Aorta (tissue), 5 donors: Measurements from ENCODE around the gene AFTPH. TPM values are rescaled to one million over a fixed set of nuclear protein-coding genes. Genes with fewer than 3 reads are reported as not detected.

Experiments
- ATAC-seq: fragments of 200-7000 bp; cut with Tn5 transposase; one replicate; pipeline ENCODE4 v1.9.1; 2022; ENCODE audit warnings: moderate library complexity; ENCODE audit not compliant: low FRiP score
- DNase-seq, 2 donors: peaks; one replicate each; pipeline ENCODE4 v3.0.0-alpha.2; 2020
- H3K27ac ChIP-seq, 2 donors: one replicate each; pipeline ENCODE4 v1.5.1; 2013; ENCODE audit warnings: low read length in 2 of 2, mild to moderate bottlenecking in 2 of 2, moderate library complexity in 2 of 2, control low read depth in 1 of 2, inconsistent platforms in 1 of 2, low read depth in 1 of 2
- H3K27me3 ChIP-seq, 2 donors: one replicate each; pipeline ENCODE4 v1.6.1; 2013; ENCODE audit warnings: control low read depth in 1 of 2, low read length in 1 of 2, mild to moderate bottlenecking in 1 of 2, moderate library complexity in 1 of 2; ENCODE audit not compliant: insufficient read depth in 2 of 2, control insufficient read depth in 1 of 2
- H3K36me3 ChIP-seq, 2 donors: one replicate each; pipeline ENCODE4 v1.6.1; 2013; ENCODE audit warnings: control low read depth in 1 of 2, low read length in 1 of 2, mild to moderate bottlenecking in 1 of 2; ENCODE audit not compliant: insufficient read depth in 2 of 2, control insufficient read depth in 1 of 2
- H3K4me1 ChIP-seq, 2 donors: one replicate each; pipeline ENCODE4 v1.6.1; 2013; ENCODE audit warnings: low read length in 2 of 2, control low read depth in 1 of 2, mild to moderate bottlenecking in 1 of 2, moderate library complexity in 1 of 2; ENCODE audit not compliant: insufficient read depth in 2 of 2, control insufficient read depth in 1 of 2
- H3K4me3 ChIP-seq, 2 donors: one replicate each; pipeline ENCODE4 v1.5.1; 2013; ENCODE audit warnings: low read length in 2 of 2, control low read depth in 1 of 2, mild to moderate bottlenecking in 1 of 2
- H3K9me3 ChIP-seq: one replicate; pipeline ENCODE4 v1.6.1; 2013; ENCODE audit warnings: mild to moderate bottlenecking, low read length; ENCODE audit not compliant: control insufficient read depth
- WGBS, 2 donors: extraction: QIAGEN DNeasy Blood & Tissue Kit; methylation state at CpG; one replicate each; pipeline ENCODE4 v1.1.7; 2013; 5-methylcytosine and 5-hydroxymethylcytosine counted together
- intact Hi-C, 2 donors: fragments of 100-400 bp; cut with DNase I; formaldehyde crosslinking; loops; one replicate each; pipeline versions ENCODE4 v1.14.2 to v1.15.0; 2022
- microRNA-seq, 2 donors: library from miRNA; unstranded; fragments of <30 nt; microRNA quantifications; one replicate each; pipeline ENCODE4 v1.2.0, GENCODE V29; 2020
- polyA plus RNA-seq, 2 donors: library from polyadenylated mRNA; stranded (reverse); fragments of 200-250 nt; gene quantifications; one replicate each; pipeline ENCODE4 v1.2.3, GENCODE V29; 2013
- total RNA-seq, 2 donors: library from RNA; stranded (reverse); fragmentation: NEBNext Ultra II Directional; extraction: Animal tissue kit (Norgen Biotek cat#: 25700); gene quantifications; one replicate each; pipeline ENCODE4 v1.2.1, GENCODE V29; 2021
- donor health status: healthy with polysubstance abuse.
- donor health status: Bipolar disorder and iron deficiency.
- donor health status: DM: no; HTN: no; CAD: no.
- donor health status: DM: no; HTN: no; CAD: no.
- donor health status: DM: yes; HTN: yes; CAD: no.

Gene AFTPH
- total and polyA plus RNA-seq, 4 donors, result 19.5 to 30.6 (median 25.8) TPM

GRCh38 chr2:64640153-64641044, 116.3 kb downstream of the AFTPH start:
- 77 to 78% methylated on average over 12 of the region's 12 CpGs for WGBS, 2 donors
- H3K27ac ChIP-seq, result no peak overlapping the region
- H3K4me1 ChIP-seq, result peaks cover 0 to 6% of the 10 kb centered on the region in 2 donors

GRCh38 chr2:64641599-64641998, 117.5 kb downstream of the AFTPH start:
- Histone ChIP-seq H3K4me3 (no peak overlapping the region), H3K9me3 (no peaks in the 10 kb centered on the region), H3K36me3 (no peaks in the 10 kb centered on the region), H3K27me3 (no peaks in the 10 kb centered on the region), H3K4me1 (peaks cover 0 to 6% of the 10 kb centered on the region in 2 donors), H3K27ac (no peak overlapping the region)
- DNase-seq (no peak), ATAC-seq (no peak)
- 90 to 92% methylated on average over 10 of the region's 10 CpGs for WGBS, 2 donors
- intact Hi-C loops, result loop anchor here in 1 of 2 donors (5.0 kb wide), 1 partner anchor 54 kb away; no protein-coding TSS in a partner anchor

More at GRCh38 chr2:64640153-64641044, 116.3 kb downstream of the AFTPH start:
- no peaks in the 10 kb centered on the region for H3K27me3 ChIP-seq
- intact Hi-C loops, result loop anchor here in 1 of 2 donors (5.0 kb wide), 1 partner anchor 53 kb away; no protein-coding TSS in a partner anchor
- no peaks in the 10 kb centered on the region for H3K9me3 ChIP-seq
- ATAC-seq (no peak), DNase-seq (no peak)
- no peak overlapping the region for H3K4me3 ChIP-seq
- H3K36me3 ChIP-seq, result peaks cover 0 to 2% of the 10 kb centered on the region in 2 donors

Small RNA genes lying within 50 kb of the gene (microRNA-seq; reads per million reads assigned to microRNA genes)
- gene MIR4434, result 0 reads per million in 2 donors

Other genes starting within 250 kb of the AFTPH start
- 10 to 100 TPM; 18.5 to 26.8 TPM for gene LGALSL, start 70.2 kb upstream of the AFTPH start, total RNA-seq
- gene LGALSL, start 70.2 kb upstream of the AFTPH start, polyA plus RNA-seq, result 10 to 100 TPM; 19.1 to 19.8 TPM
- 10 to 100 TPM; 23.5 to 27.4 TPM for gene SERTAD2, start 129.6 kb downstream of the AFTPH start, total RNA-seq
- 10 to 100 TPM in 1 of 2 donors, 1 to 10 TPM in 1; 4.6 to 17.7 TPM for gene SERTAD2, start 129.6 kb downstream of the AFTPH start, polyA plus RNA-seq